ENCODE data around the gene MOBP.
"Not testable (repeated sequence)": the region's sequence is repeated elsewhere in the genome, so short reads cannot be mapped to it uniquely, and the experiment has no call there.

MOBP gene, protein sequence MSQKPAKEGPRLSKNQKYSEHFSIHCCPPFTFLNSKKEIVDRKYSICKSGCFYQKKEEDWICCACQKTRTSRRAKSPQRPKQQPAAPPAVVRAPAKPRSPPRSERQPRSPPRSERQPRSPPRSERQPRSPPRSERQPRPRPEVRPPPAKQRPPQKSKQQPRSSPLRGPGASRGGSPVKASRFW

DNA sequence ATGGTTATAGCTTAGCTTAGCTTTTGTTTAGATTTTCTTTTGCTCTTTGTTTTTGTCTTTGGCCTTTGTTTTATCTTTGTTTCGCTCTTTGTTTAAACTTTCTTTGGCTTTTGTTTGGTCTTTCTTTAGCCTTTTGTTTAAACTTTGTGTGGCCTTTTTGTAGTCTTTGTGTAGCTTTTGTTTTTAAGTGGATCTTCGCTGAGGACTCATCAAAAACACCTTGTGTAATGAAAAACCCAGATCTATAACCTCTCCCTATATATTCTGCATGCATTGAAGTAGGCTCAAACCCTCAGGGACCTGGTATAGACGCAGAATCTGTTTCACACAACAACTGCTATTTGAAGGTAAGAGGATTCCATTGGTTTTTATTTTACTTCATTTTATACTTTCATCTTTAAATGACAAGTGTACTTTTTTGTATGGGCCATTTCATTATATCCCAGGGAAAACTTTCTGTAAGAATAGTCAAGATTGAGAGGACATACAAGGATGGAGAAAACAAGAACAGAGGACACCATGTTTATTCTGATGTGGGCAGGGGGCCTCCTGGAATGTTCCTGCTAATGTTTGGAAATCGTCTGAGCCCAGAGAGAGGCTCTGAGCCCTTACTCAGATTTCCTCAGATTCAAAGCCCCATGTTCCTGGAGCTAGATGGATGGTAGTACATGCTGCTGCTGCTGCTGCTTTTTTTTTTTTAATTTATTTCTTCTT, at the start of gene MOBP:
MOBP (plus strand) TSS at position 287 of the 714 bp plus-strand sequence. CDS start 34,390 bp downstream, outside the sequence.
- no peak for DNase-seq (ENCODE audit: low read depth)

DNA sequence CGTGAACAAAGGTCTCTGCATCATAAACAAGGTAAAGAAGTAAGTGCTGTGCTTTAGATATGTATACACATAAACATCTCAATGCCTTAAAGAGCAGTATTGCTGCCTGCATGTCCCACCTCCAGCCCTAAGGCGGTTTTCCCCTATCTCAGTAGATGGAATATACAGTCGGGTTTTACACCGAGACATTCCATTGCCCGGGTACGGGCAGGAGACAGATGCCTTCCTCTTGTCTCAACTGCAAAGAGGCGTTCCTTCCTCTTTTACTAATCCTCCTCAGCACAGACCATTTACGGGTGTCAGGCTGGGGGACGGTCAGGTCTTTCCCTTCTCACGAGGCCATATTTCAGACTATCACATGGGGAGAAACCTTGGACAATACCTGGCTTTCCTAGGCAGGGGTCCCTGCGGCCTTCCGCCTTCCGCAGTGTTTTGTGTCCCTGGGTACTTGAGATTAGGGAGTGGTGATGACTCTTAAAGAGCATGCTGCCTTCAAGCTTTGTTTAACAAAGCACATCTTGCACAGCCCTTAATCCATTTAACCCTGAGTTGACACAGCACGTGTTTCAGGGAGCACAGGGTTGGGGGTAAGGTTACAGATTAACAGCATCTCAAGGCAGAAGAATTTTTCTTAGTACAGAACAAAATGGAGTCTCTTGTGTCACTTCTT, 48.8 kb upstream of the MOBP start:
- DNase-seq (ENCODE audit: low read depth), result not testable (repeated sequence)

DNA sequence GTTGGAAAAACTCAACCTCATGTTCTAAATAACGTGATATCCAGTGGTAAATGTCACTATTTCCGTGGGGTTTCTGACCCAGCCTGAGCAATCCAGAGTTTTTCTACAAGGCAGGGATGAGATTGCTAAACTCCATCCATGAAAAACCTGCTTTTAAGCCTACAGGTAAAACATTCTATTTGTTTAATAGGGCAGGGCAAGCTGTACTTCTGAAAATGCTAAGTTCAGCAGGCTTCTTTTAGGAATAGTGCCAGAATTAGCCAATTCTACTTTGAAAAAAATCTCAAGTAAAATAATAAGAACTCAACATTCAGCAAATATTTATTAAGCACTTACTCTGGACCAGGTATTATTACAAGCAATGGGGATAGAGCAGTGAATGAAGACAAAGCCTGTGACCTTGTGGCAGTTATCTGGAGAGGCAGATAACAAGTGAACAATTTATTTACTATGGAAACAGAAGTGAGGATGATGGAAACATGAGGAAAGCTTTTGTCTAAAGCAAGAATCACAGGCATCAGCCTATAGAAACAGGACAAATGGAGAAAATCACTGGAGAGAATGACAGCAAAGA, 47.7 kb upstream of the MOBP start:
- DNase-seq (ENCODE audit: low read depth), result no peak

DNA sequence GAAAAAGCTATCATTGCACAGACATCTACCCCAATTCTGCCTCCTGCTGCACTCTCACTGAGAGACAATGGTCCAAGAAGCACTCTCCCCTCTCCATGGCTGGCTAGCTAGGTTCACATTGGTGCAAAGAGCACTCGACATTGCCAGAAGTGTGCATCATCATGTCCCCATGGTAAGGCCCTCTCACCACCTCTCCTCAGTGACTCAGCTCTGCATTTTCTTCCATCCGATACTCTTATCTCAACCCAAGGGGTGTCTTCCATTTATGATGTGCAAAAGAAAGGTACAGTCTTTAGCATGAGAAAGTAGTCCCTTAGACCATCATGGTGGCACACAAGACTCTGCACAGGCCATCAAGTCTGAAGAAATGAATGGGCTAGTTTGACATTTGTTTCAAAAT, 46.9 kb upstream of the MOBP start:
- no peak for DNase-seq (ENCODE audit: low read depth)

DNA sequence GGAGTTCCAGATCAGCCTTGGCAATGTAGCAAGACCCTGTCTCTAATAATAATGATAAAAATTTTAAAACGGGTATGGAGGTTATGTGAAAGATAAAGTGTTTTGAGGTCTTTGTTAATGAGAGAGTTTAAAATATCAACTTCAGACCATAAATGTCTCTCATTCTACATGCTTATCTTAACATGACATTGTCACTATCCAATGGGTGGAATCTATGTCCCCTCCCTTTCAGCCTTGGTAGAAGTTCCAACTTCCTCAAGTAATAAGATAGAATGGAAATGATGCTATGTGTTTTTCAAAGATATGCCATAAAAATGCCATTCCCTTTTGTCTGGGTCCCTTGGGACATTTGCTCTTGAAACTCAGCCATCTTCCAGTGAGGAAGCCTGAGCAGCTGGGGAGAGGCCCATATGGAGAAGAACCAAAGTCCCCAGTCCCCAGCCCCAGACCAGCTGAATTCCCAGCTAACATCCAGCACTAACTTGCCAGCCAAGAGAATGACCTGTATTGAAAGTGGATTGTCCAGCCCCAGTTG, 44.0 kb upstream of the MOBP start:
- DNase-seq (ENCODE audit: low read depth), result no peak

DNA sequence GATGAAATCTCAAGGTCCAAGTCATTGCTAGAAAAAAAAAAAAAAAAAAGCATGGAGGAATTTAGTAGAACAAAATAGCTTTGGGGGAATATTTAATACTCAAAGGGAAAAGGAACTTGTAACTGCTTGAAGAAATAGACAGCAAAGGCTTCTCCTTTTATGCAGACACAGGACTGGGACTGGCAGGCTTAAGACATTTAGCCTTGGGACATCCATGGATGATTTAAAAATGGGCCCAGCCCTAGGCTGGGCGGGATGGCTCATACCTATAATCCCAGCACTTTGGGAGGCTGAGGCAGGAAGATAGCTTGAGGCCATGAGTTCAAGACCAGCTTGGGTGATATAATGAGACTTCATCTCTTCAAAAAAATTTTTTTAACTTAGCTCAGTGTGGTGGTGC, 41.2 kb upstream of the MOBP start:
- no peak for DNase-seq (ENCODE audit: low read depth)

DNA sequence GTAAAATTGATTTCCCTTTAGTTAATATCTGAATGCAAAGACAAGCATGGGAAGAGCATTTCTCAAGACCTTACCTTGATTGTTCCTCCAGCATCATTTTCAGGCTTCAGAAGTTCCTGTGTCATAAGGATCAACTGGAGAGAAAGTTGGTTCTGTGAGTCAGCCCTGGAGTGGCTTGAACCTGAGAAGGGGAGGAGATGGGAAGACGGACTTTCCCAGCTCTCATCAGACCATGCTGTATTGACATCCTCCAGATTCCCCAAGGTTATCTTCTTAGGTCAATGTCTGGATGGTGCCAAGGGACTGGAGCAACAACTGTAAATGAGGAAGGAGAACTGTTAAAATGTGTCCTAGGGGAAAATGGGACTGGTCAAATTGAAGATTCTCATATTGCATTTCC, 40.0 kb upstream of the MOBP start:
- peak; percentile 58 for DNase-seq (ENCODE audit: low read depth)

DNA sequence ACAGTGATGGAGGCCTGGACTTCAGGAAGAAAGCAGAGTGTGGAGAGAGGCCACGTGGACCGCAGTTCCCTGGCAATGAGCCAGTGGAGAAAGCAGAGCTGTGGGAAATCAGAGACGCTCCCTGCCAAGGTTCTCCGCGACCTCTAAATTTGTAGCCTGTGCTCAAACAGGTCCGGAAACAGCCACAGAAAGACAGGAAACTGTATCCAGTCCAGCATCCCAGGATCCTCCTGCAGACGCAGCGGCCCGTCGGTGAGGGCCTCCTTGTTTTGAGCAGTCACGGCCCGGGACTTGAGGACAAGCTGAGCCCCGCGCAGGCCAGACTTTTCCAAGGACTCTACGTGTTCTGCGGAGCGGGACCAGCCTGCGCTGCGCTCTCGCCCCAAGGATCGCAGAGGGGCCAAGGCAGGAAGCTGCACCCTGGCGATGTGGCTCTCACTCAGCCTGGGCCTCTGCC, 38.7 kb upstream of the MOBP start:
- DNase-seq (ENCODE audit: low read depth), result no peak

DNA sequence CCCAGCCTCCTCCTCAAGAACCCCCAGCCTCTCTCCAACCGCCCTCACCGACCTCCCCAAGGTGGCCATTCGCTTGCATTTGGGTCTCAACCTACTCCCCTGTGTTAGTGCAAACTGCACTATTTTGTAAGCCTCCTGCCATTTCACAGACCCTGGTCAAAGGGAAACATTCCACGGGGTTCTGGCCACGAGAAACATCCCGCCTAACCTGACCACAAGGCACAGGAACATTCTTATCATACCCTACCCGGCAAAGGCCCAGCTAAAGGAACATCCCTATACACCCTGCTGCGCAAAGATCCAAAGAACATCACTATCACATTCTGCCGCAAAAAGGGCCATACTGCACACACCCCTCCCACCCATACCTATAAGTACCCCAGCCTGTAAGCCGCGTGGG, 38.0 kb upstream of the MOBP start:
- DNase-seq (ENCODE audit: low read depth), result peak; percentile 59

DNA sequence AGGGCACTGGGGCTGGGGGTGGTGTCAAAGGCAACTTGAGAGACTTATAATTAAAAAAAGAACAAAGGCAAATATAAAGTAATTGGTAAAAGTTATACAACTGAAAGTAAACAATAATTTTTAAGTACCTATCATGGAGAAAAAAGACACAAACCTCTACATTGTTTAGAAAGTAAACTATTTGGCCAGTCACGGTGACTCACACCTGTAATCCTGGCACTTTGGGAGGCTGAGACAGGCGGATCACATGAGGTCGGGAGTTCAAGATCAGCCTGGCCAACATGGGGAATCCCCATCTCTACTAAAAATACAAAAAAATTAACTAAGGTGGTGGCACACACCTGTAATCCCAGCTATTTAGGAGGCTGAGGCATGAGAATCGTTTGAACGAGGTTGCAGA, 35.1 kb upstream of the MOBP start:
- no peak for DNase-seq (ENCODE audit: low read depth)

DNA sequence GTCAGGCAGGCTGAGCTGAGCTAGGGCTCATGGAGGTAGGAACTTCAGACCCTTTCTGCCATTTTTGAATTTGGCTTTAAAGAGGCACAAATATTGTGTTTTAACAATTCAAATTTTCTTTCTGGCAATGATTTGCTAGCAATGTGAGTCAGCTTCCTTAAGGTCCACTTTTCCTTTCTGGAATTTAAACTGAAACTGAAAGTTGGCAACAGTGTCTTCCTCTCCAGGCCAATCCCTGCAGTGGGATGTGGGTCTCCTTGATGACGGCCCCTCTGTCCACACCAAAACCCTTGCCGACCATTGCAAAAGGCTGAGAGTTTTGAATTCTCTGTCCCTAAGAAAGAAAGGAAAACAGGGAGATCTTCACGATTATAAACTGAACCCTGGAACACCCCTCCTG, 33.8 kb upstream of the MOBP start:
- DNase-seq (ENCODE audit: low read depth), result peak; percentile 27

DNA sequence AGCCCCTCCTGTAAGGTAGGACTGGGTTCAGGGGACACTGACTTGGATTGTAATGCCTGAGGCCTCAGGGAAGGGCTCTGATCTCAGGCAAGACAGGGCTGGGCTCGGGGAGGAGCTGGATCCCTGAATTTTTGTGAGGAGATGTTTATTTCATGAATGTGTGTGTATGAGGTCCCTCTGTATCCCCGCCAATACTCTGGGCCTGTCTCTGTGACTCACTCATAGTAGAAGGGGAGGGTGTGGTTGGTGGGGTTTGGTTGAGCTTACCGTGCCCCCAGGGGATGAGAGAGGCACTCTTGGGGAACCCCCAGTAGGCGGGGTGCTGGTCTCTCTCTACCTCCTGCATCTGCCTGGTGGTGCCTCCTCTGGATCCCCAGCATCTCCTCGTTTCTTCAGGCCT, 32.9 kb upstream of the MOBP start:
- no peak for DNase-seq (ENCODE audit: low read depth)

DNA sequence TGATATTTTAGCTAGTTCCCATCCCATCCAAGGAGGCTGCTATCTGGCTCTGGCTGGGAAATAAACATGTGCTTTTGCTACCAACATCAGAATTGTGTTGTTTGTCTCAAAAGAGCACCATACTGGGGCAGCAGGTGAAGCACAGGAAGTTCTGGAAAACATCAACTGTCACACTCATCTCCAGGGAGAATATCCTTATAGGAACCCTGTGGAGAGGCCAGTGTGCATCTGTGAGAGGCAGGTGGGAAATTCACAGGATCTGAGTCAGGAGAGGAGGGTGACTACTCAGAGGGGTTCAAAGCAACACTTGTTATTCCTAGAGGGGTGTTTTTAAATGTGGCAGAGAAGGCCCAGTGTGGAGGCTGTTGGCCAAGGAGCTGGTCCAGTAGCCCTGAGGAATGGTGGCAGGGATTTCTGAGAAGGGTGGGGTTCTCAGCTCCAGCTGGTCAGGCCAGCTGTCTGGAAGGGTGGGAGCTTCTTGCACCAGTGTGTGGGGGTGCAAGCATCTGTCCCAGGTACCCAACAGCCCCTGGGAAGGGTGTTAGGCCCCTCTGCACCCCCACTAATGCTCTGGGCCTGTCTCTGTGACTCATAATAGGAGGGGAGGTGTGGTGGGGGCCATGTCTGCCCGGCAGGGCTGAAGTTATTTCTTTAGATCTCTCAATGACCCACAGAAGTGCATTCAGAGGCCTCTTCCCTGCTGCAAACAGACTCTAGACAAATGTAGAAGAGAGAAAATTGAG, 32.3 kb upstream of the MOBP start:
- peak; percentile 47 for DNase-seq (ENCODE audit: low read depth)

DNA sequence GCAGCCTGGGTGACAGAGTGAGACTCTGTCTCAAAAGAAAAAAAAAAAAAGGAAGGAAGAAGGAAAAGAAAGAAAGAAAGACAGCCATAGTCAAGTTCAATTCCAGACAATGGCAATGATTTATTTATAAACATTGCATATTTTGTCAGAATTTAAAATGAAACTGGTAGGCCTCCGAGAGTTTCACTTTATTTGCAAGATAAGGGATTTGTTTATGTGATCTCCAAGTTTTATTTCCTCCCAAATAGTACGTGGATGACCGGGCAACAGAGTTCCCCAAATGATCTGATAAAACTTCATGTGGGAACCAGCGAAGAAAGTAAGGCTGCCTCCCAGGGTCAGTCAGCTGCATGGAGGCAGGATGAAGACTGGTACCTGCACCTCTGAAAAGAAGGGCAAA, 28.6 kb upstream of the MOBP start:
- no peak for DNase-seq (ENCODE audit: low read depth)

DNA sequence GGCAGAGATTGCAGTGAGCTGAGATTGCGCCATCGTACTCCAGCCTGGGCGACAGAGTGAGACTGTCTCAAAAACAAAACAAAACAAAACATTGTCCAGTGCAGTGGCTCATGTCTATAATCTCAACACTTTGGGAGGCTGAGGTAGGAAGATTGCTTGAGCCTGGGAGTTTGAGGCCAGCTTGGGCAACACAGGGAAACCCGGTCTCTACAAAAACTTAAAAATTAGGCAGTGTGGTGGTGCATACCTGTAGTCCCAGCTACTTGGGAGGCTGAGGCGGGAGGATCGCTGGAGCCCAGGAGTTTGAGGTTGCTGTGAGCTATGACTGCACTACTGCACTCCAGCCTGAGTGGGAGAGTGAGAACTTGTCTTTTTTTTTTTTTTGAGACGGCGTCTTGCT, 27.2 kb upstream of the MOBP start:
- no peak for DNase-seq (ENCODE audit: low read depth)

DNA sequence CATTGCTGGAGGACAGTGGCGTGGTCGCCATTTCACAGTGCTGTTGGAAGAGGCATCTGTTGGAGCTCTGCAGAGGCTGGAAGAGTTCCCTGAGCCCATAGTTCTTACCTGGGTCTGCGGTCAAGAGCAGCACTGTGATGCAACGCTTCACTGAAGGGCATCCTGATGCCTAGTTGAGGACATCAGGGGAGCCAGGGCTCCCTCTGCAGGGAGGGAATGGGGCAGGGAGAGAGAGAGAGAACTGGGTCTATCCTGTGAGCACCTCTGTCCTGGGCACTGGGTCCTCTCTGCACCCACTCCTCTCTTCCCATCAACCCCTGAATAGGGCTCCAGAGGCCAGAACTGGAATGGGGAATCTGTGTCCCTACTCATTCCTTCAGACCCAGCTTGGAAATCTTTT, 23.9 kb upstream of the MOBP start:
- DNase-seq (ENCODE audit: low read depth), result no peak

DNA sequence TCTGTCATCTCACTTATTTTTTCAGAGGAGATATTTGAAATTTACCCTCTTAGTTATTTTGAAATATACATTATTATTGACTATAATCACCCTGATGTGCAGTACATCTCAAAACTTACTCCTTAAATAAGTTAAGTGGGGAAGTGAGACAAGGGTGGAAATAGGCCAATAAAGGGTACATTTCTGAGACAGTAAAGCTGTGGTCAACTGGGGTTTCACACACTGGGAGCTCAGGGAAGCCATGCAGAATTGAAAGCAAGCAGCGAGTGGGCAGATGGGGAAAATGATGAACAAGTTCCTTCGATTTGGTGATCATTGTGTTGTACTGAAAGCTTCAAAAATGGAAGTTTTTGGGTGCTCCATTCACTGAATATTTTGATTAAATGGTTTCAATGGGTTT, 21.6 kb upstream of the MOBP start:
- no peak for DNase-seq (ENCODE audit: low read depth)

DNA sequence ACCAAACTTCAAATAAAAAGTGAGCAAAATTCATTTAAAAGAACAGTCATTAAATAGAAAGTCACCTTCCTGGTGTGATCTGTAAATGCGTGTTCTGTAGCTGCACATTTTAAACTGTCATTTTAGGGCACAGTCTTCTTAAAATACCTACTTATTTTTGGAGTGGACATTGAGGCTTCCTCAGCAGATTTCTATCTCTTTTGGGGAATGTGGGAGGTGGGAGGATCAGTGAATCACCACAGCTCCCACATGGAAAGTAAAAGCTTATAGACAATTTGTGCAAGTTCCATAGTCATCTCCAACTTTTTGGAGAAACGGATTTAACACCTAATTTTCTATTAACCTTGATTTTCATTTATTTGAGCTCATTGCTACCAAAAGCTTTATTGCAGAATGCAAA, 21.0 kb upstream of the MOBP start:
- DNase-seq (ENCODE audit: low read depth), result peak; percentile 12

DNA sequence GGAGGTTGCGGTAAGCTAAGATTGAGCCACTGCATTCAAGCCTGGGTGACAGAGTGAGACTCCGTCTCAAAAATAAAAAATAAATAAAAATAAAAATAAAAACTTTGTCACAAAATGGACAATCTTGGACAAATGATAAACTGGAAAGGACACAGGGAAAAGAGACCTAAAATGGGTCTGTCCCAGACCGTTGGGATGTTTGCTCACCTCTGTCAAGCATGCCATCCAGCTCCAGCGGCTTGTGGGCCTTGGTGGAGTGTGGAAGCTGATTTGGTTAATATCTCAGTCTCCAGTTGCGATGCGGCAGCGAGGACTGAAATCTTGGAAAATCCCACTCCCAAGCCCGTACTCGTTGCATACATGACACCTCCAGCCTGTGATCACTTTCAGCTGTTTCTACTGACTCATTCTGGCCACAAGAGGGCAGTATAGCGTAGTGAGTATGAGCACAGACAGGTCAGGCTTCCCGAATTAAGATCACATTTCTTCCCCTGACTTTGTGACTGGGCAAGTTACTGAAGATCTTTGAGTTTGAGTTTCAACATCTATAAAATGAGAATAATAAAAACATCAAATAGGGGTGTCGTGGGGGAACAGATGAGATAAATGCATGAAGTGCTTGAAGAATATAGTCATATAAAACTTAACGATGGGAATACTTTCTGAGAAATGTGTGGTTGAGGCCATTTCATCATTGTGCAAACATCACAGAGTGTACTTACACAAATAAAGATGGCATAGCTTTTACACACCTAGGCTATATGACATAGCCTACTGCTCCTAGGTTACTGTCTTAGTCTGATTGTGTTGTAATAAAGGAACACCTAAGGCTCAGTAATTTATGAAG, 19.6 kb upstream of the MOBP start:
- DNase-seq (ENCODE audit: low read depth), result peak; percentile 73

DNA sequence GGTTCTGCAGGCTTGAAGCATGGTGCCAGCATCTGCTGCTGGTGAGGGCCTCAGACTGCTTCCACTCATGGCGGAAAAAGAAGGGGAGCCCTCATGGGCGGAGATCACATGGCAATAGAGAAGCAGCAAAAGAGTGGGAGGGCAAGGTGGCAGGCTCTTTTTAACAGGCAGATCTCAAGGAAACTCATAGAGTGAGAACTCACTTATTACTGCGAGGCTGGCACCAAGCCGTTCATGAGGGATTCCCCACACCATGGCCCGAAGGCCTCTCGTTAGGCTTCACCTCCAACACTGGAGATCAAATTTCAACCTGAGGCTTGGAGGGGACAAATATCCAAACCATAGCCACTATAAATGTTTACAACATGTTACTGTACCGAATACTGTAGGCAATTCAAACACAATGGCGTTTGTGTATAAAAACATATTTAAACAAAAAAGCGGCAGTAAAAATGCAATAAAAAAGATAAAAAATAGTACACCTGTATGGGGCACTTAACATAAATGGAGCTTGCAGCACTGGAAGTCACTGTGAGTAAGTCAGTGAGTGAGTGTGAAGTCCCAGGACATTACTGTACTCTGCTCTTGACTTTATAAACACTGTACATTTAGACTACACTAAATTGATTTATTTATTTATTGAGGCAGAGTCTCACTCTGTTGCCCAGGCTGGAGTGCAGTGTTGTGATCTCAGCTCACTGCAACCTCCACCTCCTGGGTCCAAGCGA, 18.8 kb upstream of the MOBP start:
- no peak for DNase-seq (ENCODE audit: low read depth)

All from amniotic epithelial cell (primary cell).